Neural cell (in vitro differentiated cells): ENCODE results near the gene MYB.

Experiments used
- CTCF ChIP-seq: fragments of 450-650 bp; IDR thresholded peaks from 2 replicates; pipeline ENCODE4 v1.5.1; 2014; ENCODE audit warnings: antibody characterized with exemption, mild to moderate bottlenecking, moderate library complexity; ENCODE audit not compliant: poor library complexity, severe bottlenecking
- EP300 ChIP-seq: fragments of 450-650 bp; conservative IDR thresholded peaks from 2 replicates; pipeline ENCODE4 v1.6.1; 2014; ENCODE audit warnings: antibody characterized with exemption, mild to moderate bottlenecking, moderate library complexity; ENCODE audit not compliant: poor library complexity, severe bottlenecking
- MXI1 ChIP-seq: fragments of 450-650 bp; conservative IDR thresholded peaks from 2 replicates; pipeline ENCODE4 v1.6.1; 2014; ENCODE audit warnings: antibody characterized with exemption, mild to moderate bottlenecking; ENCODE audit not compliant: poor library complexity, severe bottlenecking
- POLR2AphosphoS5 ChIP-seq: IDR thresholded peaks from 2 replicates; pipeline ENCODE4 v1.6.1; 2012
- REST ChIP-seq: IDR thresholded peaks from 2 replicates; pipeline ENCODE4 v1.6.1; 2012; ENCODE audit warnings: borderline replicate concordance
- TAF1 ChIP-seq: IDR thresholded peaks from 2 replicates; pipeline ENCODE4 v1.6.1; 2012; ENCODE audit warnings: low read depth

- TF ChIP-seq TAF1 (no peak), POLR2AphosphoS5 (no peak), CTCF (no peak), MXI1 (no peak), EP300 (no peak), REST (no peak)
Observed at GRCh38 chr6:135202836-135203235, 21.7 kb downstream of the MYB start.
